ENCODE measurements around the gene PRKAG2.
"Not testable (repeated sequence)": the region's sequence is repeated elsewhere in the genome, so short reads cannot be mapped to it uniquely, and the experiment has no call there.

PRKAG2 gene

GRCh38 chr7:151921451-151921850 is 44.5 kb upstream of the PRKAG2 start:
- TF ChIP-seq CTCF (IDR thresholded peaks at IDR 0.05; ENCODE audit: low read depth, low read length) = no peak
- H3K4me3 ChIP-seq (ENCODE audit: low read depth, low read length) = no peak overlapping the region

GRCh38 chr7:151920488-151920887 is 43.6 kb upstream of the PRKAG2 start:
- TF ChIP-seq CTCF (IDR thresholded peaks at IDR 0.05; ENCODE audit: low read depth, low read length) = no peak
- H3K4me3 ChIP-seq (ENCODE audit: low read depth, low read length) = no peak overlapping the region

DNA sequence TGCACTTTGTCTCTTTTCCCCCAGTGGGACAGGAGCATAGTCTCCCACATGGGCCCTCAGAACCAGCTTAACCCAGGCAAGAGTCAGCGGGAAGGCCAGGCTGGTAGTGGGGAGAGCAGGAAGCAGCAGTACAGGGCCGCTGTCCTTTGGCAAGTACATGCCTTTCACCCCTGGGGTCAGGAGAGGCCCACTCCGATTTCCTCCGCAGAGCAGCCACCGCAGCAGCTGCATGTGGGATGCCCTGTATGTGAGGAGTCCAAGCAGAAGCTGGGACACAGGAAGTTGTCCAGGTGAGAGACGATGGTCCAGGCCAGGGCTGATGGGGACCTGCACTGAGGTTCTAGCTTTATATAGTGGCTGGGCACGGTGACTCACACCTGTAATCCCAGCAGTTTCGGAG is 42.7 kb upstream of the PRKAG2 start:
- TF ChIP-seq CTCF (IDR thresholded peaks at IDR 0.05; ENCODE audit: low read depth, low read length) = no peak
- H3K4me3 ChIP-seq (ENCODE audit: low read depth, low read length) = no peak overlapping the region

- H3K4me3 ChIP-seq (ENCODE audit: low read depth, low read length) = no peak overlapping the region
- TF ChIP-seq CTCF (IDR thresholded peaks at IDR 0.05; ENCODE audit: low read depth, low read length) = no peak
These were observed 41.6 kb upstream of the PRKAG2 start for GRCh38 chr7:151918510-151918843.

- H3K4me3 ChIP-seq (ENCODE audit: low read depth, low read length) = no peak overlapping the region
- TF ChIP-seq CTCF (IDR thresholded peaks at IDR 0.05; ENCODE audit: low read depth, low read length) = no peak
These were observed 41.0 kb upstream of the PRKAG2 start for GRCh38 chr7:151917791-151918509.

- H3K4me3 ChIP-seq (ENCODE audit: low read depth, low read length) = no peak overlapping the region
- TF ChIP-seq CTCF (IDR thresholded peaks at IDR 0.05; ENCODE audit: low read depth, low read length) = no peak
These were observed 37.1 kb upstream of the PRKAG2 start for GRCh38 chr7:151914051-151914450.

DNA sequence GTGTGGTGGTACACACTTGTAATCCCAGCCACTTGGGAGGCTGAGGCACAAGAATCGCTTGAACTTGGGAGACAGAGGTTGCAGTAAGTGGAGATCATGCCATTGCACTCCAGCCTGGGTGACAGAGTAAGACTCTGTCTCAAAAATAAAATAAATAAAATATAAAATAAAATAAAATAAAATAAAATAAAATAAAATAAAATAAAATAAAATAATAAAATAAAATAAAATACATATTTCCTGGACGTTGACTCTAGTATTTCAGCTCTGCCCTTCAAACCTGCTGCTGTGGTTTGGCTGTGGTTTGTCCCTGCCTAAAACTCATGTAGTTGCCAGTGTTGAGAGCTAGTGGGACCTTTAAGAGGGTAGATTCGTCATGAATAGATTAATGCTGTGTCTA is 33.7 kb upstream of the PRKAG2 start:
- H3K4me3 ChIP-seq (ENCODE audit: low read depth, low read length) = not testable (repeated sequence)

- not testable (repeated sequence) for H3K4me3 ChIP-seq (ENCODE audit: low read depth, low read length)
These were observed 30.2 kb upstream of the PRKAG2 start for GRCh38 chr7:151907115-151907514.

Data from WI38 (cell line).